GM18519 (cell line): ENCODE measurements around the gene ABTB1.
"Not testable (repeated sequence)": the region's sequence is repeated elsewhere in the genome, so short reads cannot be mapped to it uniquely, and the experiment has no call there.

Experiments used
- ATAC-seq: cut with Tn5 transposase; IDR thresholded peaks from one replicate; pipeline ENCODE4 v1.9.1; 2021; ENCODE audit warnings: mild to moderate bottlenecking, moderate library complexity; ENCODE audit not compliant: unreplicated experiment, low FRiP score

The ABTB1 gene

DNA sequence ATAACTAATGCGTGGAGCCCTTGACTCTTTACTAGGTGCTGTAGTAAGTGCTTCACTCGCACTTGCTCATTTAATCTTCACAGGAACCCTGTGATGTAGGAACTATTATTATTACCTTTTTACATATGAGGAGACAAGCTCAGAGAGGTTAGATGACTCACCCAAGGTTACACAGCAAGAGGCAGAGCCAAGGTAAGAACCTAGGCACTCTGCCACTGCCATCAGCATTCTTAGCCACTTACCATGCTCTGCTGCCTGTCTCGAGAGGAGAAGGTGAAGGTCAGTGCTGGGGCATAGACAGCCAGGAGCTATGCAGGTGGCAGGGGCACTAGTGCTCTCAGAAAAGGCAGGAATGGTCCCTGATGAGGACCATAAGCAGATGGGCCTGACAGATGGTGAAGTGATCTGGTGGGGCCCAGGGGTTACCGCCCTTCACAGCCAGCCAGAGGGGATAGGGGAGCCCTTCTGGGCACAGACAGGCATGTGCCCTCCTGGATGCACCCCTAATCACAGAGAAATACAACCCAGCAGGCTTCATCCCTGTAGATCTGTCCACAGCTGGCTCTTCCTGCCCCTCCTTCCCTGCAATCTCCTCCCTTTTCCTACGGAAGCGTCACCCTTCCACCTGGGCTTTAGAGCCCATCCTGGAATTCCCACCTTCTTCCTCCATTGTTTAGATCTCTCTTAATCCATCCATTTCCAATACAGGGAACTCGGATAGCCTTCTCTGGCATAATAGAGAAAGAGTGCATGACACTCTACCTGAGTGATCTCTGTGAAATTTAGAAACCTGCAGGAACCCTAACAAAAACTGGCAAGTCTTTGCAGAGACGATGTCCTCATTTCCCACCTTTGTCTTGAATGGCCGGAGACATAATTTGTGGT lies 26.9 kb downstream of the ABTB1 start:
- no peak for ATAC-seq

DNA sequence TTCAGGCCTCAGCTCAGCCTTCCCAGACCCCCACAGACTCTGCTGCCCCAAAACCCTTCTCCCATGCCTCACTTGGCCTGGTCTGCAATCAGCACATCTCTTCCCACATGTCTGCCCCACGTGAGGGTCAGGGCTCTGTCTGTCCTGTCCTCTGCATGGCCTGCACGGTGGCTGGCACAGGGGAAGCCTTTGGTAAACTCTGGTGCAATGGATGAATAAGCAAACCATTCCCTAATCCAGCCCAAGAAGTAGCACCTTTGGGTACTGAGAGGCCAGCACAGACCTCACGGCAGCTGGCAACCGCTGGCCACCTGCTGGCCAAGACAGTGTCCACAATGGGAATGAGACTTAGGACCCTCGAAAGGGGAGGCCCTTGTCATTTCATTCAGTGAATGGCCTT lies 27.7 kb downstream of the ABTB1 start:
- no peak for ATAC-seq

- no peak for ATAC-seq
These were observed 28.6 kb downstream of the ABTB1 start for GRCh38 chr3:127701280-127701911.

- no peak for ATAC-seq
These were observed 29.4 kb downstream of the ABTB1 start for GRCh38 chr3:127702151-127702578.

GRCh38 chr3:127704840-127705239 lies 32.1 kb downstream of the ABTB1 start:
- not testable (repeated sequence) for ATAC-seq

DNA sequence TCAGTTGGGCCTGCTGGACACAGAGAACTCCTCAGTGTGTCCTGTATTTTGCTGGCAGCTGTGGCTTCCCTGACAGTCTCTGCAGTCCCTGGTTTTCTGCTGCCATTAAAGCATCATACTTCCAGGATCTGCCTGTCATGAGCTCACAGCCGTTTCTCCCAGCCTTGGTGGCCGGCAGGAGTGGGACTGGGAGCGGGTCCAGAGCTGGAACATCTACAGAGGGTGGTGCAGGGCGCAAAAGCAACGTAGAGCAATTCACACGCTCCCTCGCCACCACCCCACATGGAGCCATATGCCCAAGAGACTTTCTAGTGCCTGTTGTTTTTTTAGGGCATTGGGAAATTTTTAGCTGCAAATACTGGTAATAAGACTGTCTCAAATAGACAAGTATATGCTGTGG lies 33.6 kb downstream of the ABTB1 start:
- no peak for ATAC-seq

DNA sequence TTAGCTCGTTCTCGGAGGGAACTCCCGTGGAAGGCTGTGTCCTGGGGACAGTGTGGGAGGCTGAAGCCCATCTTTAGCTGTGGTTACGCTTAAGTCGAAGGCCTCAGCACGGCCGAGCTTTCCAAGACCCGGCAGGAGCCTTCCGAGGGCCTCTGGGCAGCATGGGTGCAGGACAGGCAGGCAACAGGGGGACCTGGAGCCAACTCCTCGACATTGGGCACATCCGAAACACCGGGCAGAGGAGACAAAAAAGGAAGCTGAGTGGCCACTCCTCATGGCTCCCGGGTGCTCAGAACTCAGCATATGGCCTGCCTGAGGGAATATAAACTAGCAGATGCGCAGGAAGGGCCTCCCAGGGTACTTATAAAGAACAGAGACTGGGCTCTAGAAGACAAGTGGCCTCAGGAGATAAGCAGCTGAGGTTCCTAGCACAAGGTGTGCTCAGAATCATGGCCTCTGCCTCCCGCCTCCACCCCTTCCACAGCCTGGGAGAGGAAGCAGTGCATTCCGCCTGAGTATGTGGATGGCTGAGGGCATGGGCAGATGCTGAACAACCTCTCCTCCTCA lies 34.1 kb downstream of the ABTB1 start:
- no peak for ATAC-seq

DNA sequence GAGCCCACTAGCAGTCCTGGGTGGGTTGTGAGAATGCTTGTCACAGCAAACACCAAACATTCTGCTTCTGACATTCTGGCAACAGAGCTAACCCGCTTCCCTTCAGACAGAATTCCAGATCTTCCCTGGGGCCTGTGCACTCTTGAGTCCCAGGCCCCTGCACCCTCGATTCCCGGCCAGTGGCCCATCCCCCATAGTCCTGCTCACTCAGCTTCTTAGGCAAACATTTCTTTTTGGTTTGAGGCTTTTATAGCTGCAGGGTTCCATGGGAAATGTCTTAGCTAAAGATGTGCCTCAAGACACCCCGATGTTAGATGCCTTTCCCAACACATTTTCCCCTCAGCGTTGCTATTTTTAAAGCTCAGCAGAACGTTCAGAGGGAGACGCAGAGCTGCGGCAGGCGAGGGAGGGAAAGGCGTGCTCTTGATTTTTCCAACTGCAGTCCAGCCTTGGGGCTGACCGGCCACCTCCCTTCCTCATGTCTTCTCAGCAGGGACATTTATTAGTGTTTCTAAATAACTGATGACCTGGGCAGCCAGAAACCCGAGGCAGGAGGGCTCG lies 35.2 kb downstream of the ABTB1 start:
- ATAC-seq, result no peak

- no peak for ATAC-seq
These were observed 36.1 kb downstream of the ABTB1 start for GRCh38 chr3:127708837-127709236.

- ATAC-seq, result no peak
These were observed 36.7 kb downstream of the ABTB1 start for GRCh38 chr3:127709320-127710060.

GRCh38 chr3:127710155-127710941 lies 37.6 kb downstream of the ABTB1 start:
- no peak for ATAC-seq

DNA sequence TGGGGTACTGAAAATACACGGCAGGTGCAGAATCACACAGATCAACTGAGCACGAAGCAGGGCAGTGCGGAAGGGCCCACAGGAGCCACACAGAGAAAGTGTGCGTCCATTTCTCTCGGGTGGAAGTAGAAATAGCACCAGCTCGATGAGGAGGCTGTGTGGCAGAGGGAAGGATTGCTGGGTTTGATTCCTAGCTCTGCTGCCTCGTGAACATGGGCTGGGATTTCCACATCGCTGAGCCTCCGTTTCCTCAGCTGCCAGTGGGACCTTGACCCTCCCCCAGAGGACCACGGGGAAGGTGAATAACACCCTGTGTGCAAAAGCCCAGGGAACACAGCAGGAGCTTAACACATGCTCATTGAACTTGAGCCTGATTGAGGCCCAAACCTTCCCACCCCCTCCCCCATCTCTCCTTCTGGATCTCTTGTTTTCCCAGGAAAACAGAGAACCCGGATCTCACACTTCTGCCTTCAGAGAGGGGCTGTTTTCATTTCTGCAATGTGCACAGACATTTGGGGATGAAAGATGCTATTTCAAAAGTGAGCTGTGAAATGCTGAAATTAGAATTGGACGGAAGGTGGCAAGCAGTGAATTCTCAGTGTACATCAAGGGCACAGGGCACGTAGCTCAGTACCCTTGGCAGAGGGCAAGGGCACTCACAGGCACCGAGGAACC lies 38.4 kb downstream of the ABTB1 start:
- no peak for ATAC-seq

- ATAC-seq, result no peak
These were observed 39.1 kb downstream of the ABTB1 start for GRCh38 chr3:127711896-127712295.

DNA sequence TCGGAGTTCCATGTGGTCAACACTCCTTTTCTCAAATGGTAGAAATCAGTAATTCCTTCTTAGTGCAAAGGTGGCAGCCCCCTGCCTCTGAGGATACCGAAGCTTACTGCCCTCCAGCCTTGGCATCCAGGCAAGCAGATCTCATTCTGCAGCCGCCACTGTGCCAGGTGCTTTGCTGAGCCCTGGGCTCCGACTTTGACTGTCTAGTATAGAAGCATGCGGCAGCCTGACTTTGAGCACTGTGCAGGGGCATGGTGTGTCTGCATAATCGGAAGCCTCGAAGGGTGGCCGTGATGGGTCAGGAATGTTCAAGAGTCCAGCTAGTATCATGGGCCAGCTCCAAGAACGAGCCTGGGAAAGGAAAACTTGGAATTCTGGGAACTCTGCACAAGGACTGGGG lies 39.7 kb downstream of the ABTB1 start:
- no peak for ATAC-seq

GRCh38 chr3:127712881-127713771 lies 40.4 kb downstream of the ABTB1 start:
- ATAC-seq, result no peak

DNA sequence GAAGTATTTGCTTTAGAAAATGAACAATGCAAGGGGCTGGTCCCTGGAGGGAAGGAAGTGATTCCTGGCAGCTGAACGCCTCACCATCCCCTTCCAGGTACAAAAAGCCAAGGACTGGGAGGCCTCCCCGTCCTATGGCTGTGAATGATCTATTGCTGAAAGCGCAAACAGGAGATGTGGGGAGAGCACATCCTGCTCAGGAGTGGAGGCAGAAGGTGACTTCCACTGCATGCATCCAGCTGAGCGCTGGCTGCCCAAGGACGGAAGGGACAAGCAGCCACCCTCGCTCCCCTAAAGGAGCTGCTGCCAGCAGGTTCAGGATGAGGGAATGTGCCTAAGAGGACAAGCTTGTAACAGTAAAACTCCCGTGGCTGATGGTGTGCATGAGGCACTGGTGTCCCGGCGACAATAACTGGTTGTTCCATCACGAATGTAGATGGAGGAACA lies 41.4 kb downstream of the ABTB1 start:
- ATAC-seq, result no peak

- no peak for ATAC-seq
These were observed 42.1 kb downstream of the ABTB1 start for GRCh38 chr3:127714866-127715265.

DNA sequence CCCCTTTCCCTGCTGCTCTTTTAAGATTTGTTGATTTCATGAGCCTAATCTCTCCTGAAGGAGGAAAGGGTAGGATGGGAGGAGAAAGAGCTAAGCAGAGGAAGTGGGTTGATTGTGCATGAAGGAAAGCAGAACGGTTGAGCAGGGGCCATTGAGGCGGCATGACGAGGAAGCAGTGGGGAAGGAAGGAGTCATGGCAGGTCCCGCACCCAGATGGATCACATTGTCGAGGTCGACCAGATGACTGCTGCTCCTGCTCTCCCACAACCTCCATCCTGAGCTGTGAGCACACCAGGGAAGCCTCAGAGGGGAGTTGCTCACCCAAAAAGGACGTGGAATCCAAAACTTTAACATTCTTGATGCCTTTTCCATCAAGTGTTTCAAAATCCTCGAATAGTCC lies 42.8 kb downstream of the ABTB1 start:
- no peak for ATAC-seq
